Measurements from ENCODE around the gene DUSP28.

GRCh38 chr2:240572141-240573031, 12.2 kb downstream of the DUSP28 start:
- TF ChIP-seq KDM1A (IDR thresholded peaks at IDR 0.05; ENCODE audit: borderline replicate concordance): no peak
- TF ChIP-seq EP300 (IDR thresholded peaks at IDR 0.05; ENCODE audit: borderline replicate concordance in 1 of 2, control insufficient read depth in 1 of 2, low read depth in 2 of 2, low read length in 2 of 2): no peak
- no peak for TF ChIP-seq POLR2AphosphoS2 (IDR thresholded peaks at IDR 0.05; ENCODE audit: low read depth, low read length)
- no peak for TF ChIP-seq E2F8 (IDR thresholded peaks at IDR 0.05; ENCODE audit: low read depth, partially characterized antibody)
- TF ChIP-seq CTCF (IDR thresholded peaks at IDR 0.05 in 2 of 3, conservative IDR thresholded peaks at IDR 0.05 in 1 of 3; ENCODE audit: control insufficient read depth in 2 of 3, extremely low read depth in 1 of 3, insufficient read depth in 1 of 3, low read depth in 3 of 3, low read length in 3 of 3): no peak
- no peak for TF ChIP-seq EZH2 (IDR thresholded peaks at IDR 0.05; ENCODE audit: borderline replicate concordance, control insufficient read depth, low read depth, low read length)
- no peak for TF ChIP-seq TARDBP (IDR thresholded peaks at IDR 0.05; ENCODE audit: borderline replicate concordance)
- no peak for TF ChIP-seq POLR2A (IDR thresholded peaks at IDR 0.05; ENCODE audit: low read depth, low read length)
- TF ChIP-seq REST (IDR thresholded peaks at IDR 0.05; ENCODE audit: low read depth, low read length): no peak
- no peak for TF ChIP-seq CBX5 (IDR thresholded peaks at IDR 0.05; ENCODE audit: low read depth)
- no peak for TF ChIP-seq NFIC (IDR thresholded peaks at IDR 0.05; ENCODE audit: low read depth, low read length)
- TF ChIP-seq HCFC1 (IDR thresholded peaks at IDR 0.05; ENCODE audit: low read length): no peak
